HG03378 (cell line): ENCODE results near the gene CD79A.

Source experiments
- ATAC-seq: cut with Tn5 transposase; IDR thresholded peaks from one replicate; pipeline ENCODE4 v1.9.1; 2021; ENCODE audit warnings: mild to moderate bottlenecking, moderate library complexity; ENCODE audit not compliant: unreplicated experiment

CD79A gene

DNA sequence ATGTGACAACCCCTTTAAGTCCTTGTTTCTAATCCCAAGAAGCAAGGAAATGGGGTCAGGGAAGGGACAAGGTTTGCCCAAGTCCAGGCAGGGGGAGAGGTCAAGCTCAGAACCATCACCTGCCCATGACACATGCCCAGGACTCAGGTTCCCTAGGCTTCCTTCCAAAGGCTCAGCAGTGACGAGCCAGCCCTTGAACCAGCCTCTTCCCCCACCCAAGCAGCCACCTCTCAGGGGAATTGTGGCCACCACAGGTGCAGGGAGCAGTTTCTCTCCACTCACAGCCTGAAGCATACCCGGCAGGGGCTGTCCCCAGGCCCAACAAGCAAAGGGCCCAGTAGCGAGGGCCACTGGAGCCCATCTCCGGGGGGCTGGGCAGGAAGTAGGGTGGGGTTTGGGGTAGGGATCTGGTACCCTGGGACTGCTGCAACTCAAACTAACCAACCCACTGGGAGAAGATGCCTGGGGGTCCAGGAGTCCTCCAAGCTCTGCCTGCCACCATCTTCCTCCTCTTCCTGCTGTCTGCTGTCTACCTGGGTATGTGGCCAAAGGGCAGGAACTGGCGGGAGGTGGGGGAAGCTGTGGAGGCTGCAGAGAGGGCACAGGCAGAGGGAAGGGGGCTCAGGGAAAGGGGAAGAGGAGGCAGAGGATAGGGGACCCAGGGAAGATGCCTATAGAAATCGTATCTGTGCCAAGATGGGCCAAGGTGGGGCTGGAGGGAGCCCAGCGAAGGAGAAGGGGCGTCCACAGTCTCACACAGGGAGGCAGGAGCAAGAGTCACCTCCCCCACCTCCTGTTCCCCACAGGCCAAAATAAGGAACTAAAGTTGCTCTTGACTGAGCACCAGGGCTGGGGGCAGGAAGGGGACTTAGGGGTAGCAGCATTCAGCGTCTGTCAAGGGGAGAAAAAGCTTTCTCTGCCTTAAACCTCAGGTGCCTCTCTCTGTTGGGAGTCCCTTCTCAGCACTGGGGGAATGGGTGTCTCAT lies at the start of gene CD79A:
Gene CD79A (plus strand): TSS at position 433 of the 986 bp plus-strand sequence. CDS start 26 bp downstream, at position 459.
- ATAC-seq = peak; percentile 55

DNA sequence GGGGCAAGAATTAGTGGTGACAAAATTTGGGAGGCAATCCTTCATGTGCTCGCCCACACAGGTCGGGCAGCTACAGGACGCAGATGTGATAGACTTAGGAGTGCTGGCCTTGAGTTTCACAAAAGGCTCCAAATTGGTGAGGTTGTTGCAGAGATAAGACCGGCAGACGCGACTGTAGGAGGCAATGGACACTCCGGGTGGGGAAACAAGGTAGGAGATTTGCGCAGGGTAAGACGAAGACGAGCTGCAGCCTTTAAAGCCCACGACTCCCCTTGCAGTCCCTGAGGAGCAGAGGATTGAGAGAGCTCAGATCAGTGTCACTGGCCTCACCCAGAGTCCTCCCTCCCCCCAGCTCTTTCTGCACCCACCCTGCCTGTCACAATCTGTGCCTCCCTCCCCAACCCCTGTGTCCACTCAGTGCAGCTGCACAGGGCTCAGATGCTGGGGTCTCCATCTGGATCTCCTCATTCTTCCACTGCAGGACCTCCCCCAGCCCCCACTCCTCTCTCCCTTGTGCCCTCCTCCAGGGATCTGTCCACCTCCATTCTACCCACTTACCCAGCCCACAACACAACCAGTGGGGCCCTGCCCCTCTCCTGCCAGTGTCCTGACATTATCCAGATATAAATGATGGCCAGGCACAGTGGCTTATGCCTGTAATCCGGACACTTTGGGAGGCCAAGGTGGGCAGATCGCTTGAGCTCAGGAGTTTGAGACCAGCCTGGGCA lies 38.9 kb upstream of the CD79A start:
- no peak for ATAC-seq

DNA sequence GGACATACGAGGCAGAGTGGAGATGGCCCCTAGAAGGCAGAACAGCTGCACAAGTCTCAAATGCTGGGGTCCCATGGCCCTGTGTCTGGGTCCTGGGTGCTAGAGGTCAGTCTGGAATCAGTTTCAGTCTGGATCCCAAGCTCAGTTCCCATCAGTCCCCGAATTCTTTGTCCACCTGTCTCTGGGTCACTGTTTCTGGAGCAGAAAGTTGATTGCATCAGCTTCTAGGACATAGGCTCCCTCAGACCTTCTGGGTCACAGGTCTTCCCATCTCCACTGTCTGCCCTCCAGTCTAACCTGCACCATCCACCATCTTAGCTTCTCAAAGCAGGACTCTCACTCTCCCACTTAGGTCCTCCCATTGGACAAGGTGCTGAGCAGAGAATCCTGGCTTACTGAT lies 37.9 kb upstream of the CD79A start:
- ATAC-seq = no peak

DNA sequence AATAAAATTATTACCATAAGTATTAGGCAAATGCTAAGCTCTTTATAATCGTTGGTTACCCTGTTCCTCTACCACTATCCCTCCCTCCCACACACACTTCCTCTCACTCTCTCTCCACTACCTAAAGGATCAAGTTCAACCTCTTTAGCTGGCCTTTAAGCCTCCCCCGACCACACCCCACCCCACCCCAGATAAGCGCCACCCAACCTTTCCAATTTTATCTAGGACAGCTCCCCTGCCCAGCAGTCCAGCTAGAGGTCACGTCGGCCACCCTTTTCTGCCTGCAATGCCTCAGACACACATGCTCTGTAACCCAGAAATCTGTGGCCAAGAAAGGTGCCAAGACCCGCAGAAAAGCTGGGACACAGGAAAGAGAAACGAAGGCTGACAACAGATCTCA lies 33.7 kb upstream of the CD79A start:
- no peak for ATAC-seq

DNA sequence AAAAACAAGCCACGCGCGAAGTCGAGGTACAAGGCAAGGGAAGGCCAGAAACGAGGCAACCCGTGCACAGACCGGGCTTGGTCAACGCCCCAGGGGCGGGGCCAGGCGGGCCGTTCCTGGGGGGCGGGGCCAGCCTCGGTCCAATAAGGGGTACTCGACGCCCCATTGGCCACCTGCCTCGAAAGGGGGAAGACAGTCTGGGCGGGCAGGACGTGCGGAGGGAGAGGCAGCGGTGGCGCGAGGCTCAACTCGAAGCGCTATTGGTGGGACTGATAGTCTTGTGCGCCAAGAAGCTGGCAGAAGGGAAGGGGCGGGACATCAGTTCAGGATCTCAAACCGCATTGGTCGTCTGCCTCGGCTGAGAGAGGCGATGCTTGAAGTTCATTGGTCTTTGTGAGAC lies 32.5 kb upstream of the CD79A start, which contains the start of gene LYPD4:
Gene LYPD4 (minus strand): TSS at position 83 of the 400 bp plus-strand sequence. CDS start 5,398 bp downstream, outside the sequence.
- ATAC-seq = no peak

DNA sequence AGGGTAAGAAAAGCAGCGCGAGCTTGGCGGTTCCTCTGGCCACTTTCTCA lies 32.3 kb upstream of the CD79A start, which contains the start of gene DMRTC2:
Gene DMRTC2 (plus strand): TSS at position 42 of the 50 bp plus-strand sequence. CDS start 2,387 bp downstream, outside the sequence.
- ATAC-seq = no peak

DNA sequence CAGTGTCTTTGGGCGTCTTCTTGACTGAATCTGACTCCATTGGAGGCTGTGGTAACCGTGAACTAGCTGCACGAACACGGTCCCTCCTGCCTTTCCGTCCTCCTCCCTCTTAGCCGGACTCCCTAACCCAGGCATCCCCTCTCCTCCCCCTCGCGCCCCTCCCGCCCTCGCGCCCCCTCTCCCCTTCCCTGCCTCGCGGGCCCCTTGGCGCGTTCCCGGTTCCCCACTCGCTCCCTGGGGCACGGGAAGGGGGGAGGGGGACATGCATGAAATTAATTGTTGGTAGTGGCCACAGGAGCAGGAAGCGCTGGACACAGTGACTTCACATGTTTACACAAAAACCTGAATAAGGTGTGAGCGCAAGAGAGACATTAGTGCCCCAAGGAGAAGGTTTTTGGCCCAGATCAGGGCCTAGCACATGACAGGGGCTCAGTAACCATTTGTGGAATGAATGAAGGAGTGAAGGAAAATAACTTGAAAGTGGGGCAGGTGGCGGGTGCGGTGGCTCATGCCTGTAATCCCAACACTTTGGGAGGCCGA lies 32.0 kb upstream of the CD79A start:
- ATAC-seq = no peak

DNA sequence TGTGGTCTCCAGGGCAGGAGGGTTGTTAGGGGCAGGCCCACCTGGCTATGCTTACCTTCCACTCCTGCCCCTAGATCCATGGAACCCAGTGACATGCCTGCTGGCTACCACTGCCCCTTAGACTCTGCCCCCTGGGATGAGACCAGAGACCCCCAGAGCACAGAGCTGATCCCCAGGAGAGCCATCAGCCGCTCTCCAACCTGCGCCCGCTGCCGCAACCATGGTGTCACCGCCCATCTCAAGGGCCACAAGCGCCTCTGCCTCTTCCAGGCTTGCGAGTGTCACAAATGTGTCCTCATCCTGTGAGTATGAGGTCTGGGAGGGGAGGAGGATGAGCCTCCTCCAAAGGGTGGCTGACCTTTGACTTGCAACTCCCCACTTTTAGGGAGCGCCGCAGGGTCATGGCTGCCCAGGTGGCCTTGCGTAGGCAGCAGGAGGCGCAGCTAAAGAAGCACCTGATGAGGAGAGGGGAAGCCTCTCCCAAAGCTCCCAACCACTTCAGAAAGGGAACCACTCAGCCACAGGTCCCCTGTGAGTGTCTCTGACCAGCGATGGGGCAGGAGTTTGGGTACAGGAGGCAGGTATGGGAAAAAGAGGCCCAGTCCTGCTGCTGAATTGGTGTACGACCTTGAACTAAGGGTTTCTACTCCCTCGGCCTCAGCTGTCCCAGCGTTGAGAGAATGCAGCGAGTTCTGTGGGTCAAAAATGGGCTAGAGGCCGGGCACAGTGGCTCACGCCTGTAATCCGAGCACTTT lies 29.6 kb upstream of the CD79A start:
- ATAC-seq = no peak

DNA sequence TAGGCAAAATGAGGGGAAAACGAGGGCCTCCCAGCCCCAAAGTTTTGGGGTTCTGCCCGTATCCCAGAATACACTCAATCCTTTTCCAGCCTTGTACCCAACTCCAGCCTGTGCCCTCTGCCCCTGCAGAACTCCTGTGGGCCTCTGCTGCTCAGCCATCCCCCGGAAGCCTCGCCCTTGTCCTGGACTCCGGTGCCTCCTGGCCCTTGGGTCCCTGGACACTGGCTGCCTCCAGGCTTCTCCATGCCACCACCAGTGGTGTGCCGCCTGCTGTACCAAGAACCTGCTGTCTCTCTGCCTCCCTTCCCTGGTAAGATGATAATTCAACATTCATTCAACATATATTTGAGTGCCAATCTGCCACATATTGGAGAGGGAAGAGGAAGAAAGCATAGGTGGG lies 28.4 kb upstream of the CD79A start:
- no peak for ATAC-seq

DNA sequence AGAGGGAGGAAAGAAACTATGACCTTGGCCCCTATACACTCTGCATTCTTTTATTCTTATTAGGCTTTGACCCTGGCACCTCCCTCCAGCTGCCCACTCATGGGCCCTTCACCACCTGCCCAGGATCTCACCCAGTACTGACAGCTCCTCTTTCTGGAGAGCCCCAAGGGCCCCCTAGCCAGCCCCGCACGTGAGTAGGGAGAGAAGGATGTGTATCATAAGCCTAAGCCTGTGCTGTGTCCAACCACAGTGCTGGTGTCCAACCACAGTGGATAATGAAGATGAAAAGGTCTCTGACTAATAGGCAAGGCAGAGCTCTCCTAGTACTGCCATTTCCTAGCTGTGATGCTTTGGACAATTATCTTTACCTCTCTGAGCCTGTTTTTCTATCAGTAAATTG lies 28.0 kb upstream of the CD79A start:
- ATAC-seq = no peak

DNA sequence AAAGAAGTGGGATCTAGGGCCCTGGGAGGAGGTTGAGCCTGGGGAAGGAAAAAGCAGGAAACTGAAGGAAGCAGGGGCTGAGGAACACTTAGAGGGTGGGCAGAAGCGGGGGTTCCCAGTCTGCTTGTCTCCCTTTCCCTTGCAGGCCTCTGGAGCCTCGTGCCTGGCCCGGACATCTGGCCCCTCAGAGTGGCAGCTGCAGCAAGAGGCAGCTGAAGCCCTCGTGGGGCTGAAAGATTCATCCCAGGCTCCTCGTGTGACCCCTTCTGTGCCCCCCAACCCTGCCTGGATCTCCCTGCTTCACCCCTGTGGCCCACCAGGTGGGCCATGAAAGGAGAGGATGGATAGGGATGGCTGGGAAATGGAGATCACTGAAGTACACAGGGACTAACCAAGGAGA lies 26.7 kb upstream of the CD79A start:
- ATAC-seq = no peak

DNA sequence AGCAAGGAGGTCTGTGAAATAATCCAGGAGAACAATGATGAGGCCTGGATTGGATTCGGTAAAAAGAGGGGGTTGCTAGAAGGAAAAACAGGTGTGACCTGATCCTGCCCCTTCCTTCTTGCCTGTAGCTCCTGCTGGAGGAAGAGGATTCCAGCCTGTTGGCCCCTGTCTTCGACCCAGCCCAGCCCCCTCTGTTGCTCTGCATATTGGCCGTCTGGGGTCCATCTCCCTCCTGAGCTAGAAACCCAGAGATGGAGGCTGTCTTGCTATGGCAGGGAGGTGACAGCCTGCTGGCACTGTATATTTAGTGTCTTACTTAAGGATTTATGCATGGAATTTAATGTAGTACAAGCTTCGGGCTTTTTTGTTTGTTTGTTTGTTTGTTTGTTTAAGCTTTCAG lies 25.6 kb upstream of the CD79A start:
- no peak for ATAC-seq

DNA sequence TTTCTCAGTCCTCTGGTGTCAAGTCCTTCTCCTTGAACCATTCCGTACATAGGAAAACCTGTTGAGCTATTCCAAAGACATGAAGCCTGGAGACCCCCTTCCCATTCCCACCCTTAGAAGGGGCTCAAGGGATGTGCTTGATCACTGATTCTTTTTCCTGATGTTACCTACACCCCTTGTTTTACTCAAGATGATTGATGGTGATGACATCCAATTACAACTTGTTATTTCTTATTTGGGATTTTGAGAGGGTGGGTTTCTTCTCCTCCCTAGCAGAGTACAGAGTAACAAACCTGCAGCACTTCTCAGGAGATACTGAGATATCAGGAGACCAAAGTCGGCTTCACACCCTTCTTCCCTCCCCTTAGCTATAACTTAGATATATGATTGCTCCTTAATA lies 23.7 kb upstream of the CD79A start:
- no peak for ATAC-seq

DNA sequence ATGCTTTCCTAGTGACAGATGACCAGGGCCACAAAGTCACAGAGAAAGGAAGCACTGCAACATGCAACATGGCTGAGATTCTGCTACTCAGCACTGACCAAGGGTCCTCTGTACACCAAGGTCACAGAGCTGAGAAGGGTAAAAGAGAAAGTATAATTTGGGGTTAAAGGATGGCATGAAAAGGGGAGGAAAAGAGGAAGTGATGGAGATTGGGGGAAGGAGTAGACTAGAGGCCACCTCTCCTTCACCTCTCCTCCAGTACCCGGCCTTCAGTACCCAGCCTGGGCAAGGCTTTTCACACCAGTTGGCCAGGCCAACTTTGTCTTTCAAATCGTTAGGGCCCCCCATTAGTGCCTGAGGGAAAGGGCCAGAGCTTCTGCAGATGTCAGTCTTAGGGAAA lies 23.3 kb upstream of the CD79A start:
- no peak for ATAC-seq

DNA sequence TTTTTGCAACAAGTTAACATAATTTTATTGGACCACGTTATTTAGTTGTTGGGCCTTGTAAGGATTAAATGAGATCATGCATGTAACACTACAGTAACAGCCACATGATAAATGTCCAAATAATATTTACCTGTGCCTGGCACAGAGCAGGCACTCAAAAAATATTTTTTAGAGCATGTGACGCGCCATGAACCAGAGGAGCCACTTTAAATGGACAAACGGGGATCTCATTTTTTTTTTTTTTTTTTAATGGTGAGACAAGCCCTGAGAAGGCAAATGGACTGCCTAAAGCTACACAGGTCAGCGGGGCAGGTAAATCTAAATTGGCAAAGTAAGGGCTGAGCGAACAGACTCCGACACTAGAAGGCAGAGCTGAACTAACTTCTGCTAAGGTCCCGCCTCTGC lies 17.9 kb upstream of the CD79A start:
- no peak for ATAC-seq

DNA sequence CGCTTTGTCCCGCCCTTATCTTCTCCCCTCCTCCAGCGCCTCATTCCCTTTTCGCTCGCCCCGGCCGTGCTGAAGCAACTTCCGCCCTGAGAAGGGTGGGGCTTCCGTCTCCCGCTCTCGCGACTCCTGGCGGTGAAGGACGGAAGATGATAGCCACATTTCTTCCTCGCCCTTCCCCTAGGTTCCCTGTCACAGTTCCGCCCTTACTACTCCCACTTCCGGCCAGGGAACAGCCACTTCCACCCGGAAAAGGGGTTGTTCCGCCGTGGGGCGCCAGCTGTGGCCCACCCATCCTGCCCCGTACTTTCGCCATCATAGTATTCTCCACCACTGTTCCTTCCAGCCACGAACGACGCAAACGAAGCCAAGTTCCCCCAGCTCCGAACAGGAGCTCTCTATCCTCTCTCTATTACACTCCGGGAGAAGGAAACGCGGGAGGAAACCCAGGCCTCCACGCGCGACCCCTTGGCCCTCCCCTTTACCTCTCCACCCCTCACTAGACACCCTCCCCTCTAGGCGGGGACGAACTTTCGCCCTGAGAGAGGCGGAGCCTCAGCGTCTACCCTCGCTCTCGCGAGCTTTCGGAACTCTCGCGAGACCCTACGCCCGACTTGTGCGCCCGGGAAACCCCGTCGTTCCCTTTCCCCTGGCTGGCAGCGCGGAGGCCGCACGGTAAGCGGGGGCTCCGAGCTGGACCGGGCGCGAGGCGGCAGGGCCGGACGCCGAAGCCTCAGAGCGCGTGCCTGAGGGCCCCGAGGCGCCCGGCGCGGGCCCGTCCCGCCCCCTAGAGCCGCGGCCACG lies 17.3 kb upstream of the CD79A start, which contains the start of gene RPS19:
Gene RPS19 (plus strand): TSS at position 638 of the 801 bp plus-strand sequence. CDS start 520 bp downstream, outside the sequence.
- ATAC-seq = peak; percentile 66

DNA sequence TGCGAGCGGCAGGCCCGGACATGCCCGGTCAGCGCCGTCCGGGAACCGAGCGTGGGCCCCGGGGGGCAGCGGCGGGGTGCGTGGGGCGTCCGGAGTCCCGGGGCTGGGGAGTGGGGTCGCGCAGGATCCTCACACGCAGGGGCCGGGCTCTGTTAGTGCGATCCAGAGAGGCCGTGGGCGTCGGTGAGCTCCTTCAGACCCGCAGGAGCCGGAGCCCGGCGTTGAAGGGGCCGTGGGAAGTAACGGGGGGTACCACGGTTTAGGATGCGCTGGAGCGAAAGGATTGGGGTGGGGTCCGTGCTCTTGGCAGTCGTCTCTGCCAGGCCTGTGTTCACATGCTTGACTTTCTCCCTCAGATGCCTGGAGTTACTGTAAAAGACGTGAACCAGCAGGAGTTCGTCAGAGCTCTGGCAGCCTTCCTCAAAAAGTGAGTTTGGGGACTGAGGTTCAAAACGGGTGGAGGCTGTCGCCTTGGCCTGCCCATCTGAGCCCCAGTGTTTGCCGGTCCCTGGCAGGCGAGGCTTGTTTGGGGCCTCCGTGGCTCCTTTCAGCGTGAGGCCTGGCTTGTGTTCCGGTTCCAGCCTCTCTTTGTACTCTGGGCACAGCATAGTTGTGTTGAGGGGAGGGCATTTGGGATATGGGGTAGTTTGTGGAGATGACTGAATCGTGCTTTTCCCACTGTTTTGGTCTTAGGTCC lies 16.5 kb upstream of the CD79A start:
- ATAC-seq = no peak

DNA sequence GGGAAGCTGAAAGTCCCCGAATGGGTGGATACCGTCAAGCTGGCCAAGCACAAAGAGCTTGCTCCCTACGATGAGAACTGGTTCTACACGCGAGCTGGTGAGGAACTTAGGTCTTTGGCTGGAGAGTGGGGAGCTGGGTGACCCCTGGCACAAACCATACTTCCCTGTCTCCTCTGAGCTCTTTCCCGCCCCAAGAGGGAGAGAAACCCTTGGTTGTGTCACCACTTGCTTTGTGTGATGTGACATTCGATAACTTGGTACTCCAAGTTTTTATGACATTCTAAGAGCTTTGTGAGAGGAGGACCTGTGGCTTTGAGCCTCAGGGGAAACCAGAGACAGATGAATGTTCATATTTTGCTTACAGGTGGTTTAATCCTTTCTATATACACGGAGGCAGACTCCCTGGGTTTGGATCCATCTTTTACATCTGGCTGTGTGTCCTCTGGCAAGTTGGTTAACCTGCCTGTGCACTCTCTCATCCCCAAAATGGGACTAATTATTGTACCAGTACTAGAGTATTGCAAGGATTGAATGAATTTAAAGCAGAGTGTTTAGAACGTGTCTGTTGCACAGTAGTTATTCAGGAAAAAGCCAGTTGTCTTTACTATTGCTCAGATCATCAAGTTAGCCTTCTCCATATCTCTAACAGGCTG lies 15.8 kb upstream of the CD79A start:
- ATAC-seq = no peak

DNA sequence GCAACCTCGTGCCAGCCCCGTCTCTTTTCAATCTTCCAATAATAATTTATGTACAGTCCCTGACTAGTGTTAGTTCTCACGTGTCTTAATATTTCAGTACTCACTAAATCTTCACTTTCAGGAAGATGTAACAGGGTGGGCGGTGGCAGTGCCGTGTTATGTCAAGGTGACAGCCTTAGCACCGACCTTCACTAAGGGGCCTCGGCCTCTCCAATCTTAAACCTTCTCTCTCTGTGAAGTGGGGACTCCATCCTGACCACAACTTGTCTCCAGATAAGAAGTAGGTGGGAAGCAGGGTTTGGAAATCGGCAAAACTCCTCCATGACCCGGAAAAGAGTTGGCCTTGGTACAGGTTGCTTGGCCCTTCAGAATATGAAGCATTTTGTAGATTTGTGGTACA lies 15.2 kb upstream of the CD79A start:
- ATAC-seq = no peak
